ENCODE measurements around the gene BAK1. TPM values are rescaled to one million over a fixed set of nuclear protein-coding genes. Genes with fewer than 3 reads are reported as not detected.

BAK1 gene
- total RNA-seq, 4 donors from 2014 or later: 4.2 to 15.1 (median 6.8) TPM

DNA sequence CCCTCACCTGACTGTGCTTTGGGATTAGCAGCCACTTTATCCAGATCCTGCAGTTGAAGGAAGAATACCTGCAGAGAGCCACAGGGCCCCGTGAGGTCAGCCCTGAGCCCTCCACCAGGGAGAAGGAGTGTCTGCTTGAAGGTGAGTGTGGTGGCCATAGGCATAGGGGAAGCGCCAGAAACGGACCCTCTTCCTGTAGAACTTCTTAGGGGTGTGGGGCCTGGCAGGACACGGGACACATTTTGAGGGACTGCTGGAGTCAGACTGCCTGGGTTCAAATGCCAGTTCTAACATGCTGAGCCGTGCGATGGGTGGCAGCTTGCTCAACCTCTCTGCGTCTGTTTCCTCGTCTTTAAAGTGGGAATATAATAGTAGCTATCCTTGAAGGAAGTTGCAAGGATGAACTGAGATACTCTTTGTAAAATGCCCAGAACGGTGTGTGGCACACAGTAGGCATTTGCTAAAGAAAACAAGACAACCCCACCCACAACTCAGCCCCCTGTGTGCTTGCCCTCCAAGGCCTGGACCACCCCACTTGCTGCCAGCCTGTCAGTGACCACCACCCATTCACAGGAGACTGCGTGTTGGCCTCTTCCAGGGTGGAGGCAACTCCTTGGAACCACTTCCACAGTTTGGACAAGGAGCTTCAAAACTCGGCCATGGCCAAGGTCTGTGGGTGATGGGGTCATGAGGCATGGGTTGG lies 4.8 kb upstream of the BAK1 start:
- no peak for TF ChIP-seq CTCF (IDR thresholded peaks at IDR 0.05; ENCODE audit: low read depth)

DNA sequence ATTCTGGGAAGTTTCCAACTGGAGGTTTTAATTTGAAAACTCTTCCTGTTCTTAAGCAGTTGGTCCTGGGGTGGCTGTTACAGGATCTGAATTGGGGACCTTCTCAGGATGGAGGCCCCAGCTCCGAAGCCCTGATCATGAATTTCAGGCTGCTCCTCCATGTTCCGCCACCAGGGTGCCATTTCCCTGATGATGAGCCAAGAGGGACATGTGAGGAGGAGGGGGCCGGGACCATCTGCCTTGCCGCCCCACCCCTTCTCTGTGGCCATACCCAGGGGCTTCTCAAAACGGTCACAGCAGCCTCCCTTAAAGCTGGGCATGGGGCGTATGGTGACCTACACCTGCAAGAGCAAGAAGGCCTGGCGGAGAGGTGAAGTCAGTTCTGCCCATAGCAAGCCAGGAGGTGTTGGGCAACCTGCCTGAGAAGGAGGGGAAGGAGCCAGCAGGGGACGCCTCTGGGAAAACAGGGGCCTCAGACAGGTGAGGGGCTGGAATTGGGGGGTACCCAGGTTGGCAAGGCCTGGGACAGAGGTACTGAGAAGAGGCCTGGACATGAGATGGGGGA lies 3.6 kb upstream of the BAK1 start:
- TF ChIP-seq CTCF (IDR thresholded peaks at IDR 0.05; ENCODE audit: low read depth): no peak

GRCh38 chr6:33581186-33581585 lies 1.1 kb upstream of the BAK1 start:
- no peak for TF ChIP-seq CTCF (IDR thresholded peaks at IDR 0.05; ENCODE audit: low read depth)

GRCh38 chr6:33578588-33579011 lies 1.5 kb downstream of the BAK1 start:
- no peak for TF ChIP-seq CTCF (IDR thresholded peaks at IDR 0.05; ENCODE audit: low read depth)

DNA sequence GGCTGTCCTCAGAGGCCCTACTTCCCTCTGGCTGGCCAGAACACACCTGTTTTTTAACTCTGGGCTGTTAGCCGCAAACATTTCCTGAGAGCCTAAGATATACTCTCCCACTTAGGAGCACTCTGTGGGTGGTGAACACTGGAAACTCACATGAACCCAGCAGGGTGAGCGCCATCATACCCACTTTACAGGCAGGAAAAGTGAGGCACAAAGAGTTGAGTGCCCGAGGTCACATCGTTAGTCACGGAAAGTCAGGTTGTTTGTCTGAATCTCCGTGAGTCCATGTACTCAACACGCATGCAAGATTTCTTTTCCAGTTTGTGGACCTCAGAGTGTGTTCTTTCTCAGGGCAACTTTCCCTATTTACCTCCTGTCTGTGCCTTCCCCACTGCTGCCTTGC lies 1.9 kb downstream of the BAK1 start:
- TF ChIP-seq CTCF (IDR thresholded peaks at IDR 0.05; ENCODE audit: low read depth): no peak

GRCh38 chr6:33577718-33578117 lies 2.4 kb downstream of the BAK1 start:
- no peak for TF ChIP-seq CTCF (IDR thresholded peaks at IDR 0.05; ENCODE audit: low read depth)

DNA sequence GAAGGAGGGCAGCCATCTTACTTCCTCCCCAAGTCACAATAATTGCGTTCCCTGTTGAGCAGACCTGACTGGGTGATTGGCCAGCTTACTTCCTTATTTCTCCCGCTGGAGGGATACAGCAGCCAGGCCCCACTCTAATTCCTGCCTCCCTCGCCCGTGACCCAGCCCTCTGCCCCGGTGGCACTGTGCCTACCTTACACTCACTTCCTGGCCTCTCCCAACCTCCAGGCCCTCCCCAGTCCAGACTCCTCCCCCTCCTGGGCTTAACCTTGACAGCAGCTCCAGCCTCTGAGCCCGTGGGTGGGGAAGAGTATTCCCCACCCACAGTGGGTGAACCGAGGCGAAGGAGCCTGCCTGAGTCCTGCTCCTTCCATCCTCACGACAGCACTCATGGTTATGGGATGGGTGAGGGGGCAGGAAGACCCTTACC lies 3.0 kb downstream of the BAK1 start:
- no peak for TF ChIP-seq CTCF (IDR thresholded peaks at IDR 0.05; ENCODE audit: low read depth)
